Loucy (cell line): Measurements from ENCODE around the gene TRABD2B.

Source experiments
- H2AFZ ChIP-seq: fragments of 200-600 bp; sonication (generic); 2 replicates; pipeline ENCODE4 v1.6.0; 2016; ENCODE audit warnings: antibody characterized with exemption, mild to moderate bottlenecking, low read length, moderate library complexity
- H3F3A ChIP-seq: fragments of 200-600 bp; 2 replicates; pipeline ENCODE4 v1.6.0; 2016; ENCODE audit warnings: antibody characterized with exemption, low read depth, mild to moderate bottlenecking
- H3K27me3 ChIP-seq: fragments of 200-600 bp; sonication (generic); 2 replicates; pipeline ENCODE4 v1.6.1; 2014; ENCODE audit warnings: low read length, mild to moderate bottlenecking; ENCODE audit not compliant: insufficient read depth, poor library complexity, severe bottlenecking
- H3K36me3 ChIP-seq: fragments of 200-600 bp; sonication (generic); 2 replicates; pipeline ENCODE4 v1.6.1; 2016; ENCODE audit warnings: low read length; ENCODE audit not compliant: insufficient read depth
- H3K4me1 ChIP-seq: fragments of 200-600 bp; sonication (generic); 2 replicates; pipeline ENCODE4 v1.5.1; 2014; ENCODE audit warnings: low read length, mild to moderate bottlenecking; ENCODE audit not compliant: insufficient read depth, poor library complexity, severe bottlenecking
- H3K4me2 ChIP-seq: fragments of 200-600 bp; sonication (generic); 2 replicates; pipeline ENCODE4 v1.6.0; 2014; ENCODE audit warnings: antibody characterized with exemption, low read length, low read depth, mild to moderate bottlenecking; ENCODE audit not compliant: poor library complexity, severe bottlenecking
- H3K4me3 ChIP-seq: fragments of 200-600 bp; sonication (generic); 2 replicates; pipeline ENCODE4 v1.5.1; 2014; ENCODE audit warnings: low read length, mild to moderate bottlenecking, mixed read lengths; ENCODE audit not compliant: poor library complexity, severe bottlenecking
- H3K79me2 ChIP-seq: fragments of 200-600 bp; sonication (generic); 2 replicates; pipeline ENCODE4 v1.6.1; 2014; ENCODE audit warnings: low read length; ENCODE audit not compliant: insufficient read depth
- H3K9ac ChIP-seq: fragments of 200-600 bp; sonication (generic); 2 replicates; pipeline ENCODE4 v1.6.0; 2014; ENCODE audit warnings: mild to moderate bottlenecking, low read depth, low read length, moderate library complexity; ENCODE audit not compliant: poor library complexity, severe bottlenecking
- H3K9me2 ChIP-seq: fragments of 200-600 bp; sonication (generic); replicated peaks from 2 replicates; pipeline ENCODE4 v1.6.1; 2016; ENCODE audit warnings: low read depth, low read length, mixed read lengths
- H3K9me3 ChIP-seq: fragments of 200-600 bp; sonication (generic); 2 replicates; pipeline ENCODE4 v1.6.1; 2014; ENCODE audit warnings: mild to moderate bottlenecking, antibody characterized with exemption, low read length, low read depth; ENCODE audit not compliant: insufficient read depth
- H4K20me1 ChIP-seq: fragments of 200-600 bp; sonication (generic); 2 replicates; pipeline ENCODE4 v1.6.0; 2014; ENCODE audit warnings: antibody characterized with exemption, low read length, mild to moderate bottlenecking; ENCODE audit not compliant: insufficient read depth, poor library complexity, severe bottlenecking
- CTCF ChIP-seq: fragments of 200-600 bp; sonication (generic); conservative IDR thresholded peaks from 2 replicates; pipeline ENCODE4 v1.5.1; 2014; ENCODE audit warnings: mild to moderate bottlenecking, antibody characterized with exemption, low read length
- EZH2phosphoT487 ChIP-seq: fragments of 200-600 bp; IDR thresholded peaks from 2 replicates; pipeline ENCODE4 v1.6.1; 2018; ENCODE audit warnings: antibody characterized with exemption, mild to moderate bottlenecking, moderate library complexity, borderline replicate concordance

Gene TRABD2B

GRCh38 chr1:47890779-47891178, 106.4 kb downstream of the TRABD2B start:
- Histone ChIP-seq H2AFZ (no peak overlapping the region), H3K9me2 (no peaks in the 10 kb centered on the region), H3K27me3 (no peaks in the 10 kb centered on the region), H3K4me1 (no peaks in the 10 kb centered on the region), H3K9me3 (no peaks in the 10 kb centered on the region), H3K79me2 (no peaks in the 10 kb centered on the region), H3F3A (no peaks in the 10 kb centered on the region), H3K36me3 (no peaks in the 10 kb centered on the region), H3K4me3 (no peak overlapping the region), H3K9ac (no peak overlapping the region), H4K20me1 (no peaks in the 10 kb centered on the region), H3K4me2 (no peak overlapping the region)
- TF ChIP-seq CTCF: no peak
- TF ChIP-seq EZH2phosphoT487: no peak

GRCh38 chr1:47888294-47888629, 108.9 kb downstream of the TRABD2B start:
- H3K9ac ChIP-seq: no peak overlapping the region
- H3K36me3 ChIP-seq: no peaks in the 10 kb centered on the region
- H4K20me1 ChIP-seq: no peaks in the 10 kb centered on the region
- no peak overlapping the region for H2AFZ ChIP-seq
- H3K9me2 ChIP-seq: no peaks in the 10 kb centered on the region
- no peak overlapping the region for H3K4me2 ChIP-seq
- no peaks in the 10 kb centered on the region for H3K4me1 ChIP-seq
- no peaks in the 10 kb centered on the region for H3K79me2 ChIP-seq
- no peaks in the 10 kb centered on the region for H3K27me3 ChIP-seq
- H3F3A ChIP-seq: no peaks in the 10 kb centered on the region
- H3K4me3 ChIP-seq: no peak overlapping the region
- no peaks in the 10 kb centered on the region for H3K9me3 ChIP-seq
- TF ChIP-seq CTCF: no peak
- TF ChIP-seq EZH2phosphoT487: no peak

- H3K36me3 ChIP-seq: no peaks in the 10 kb centered on the region
- no peaks in the 10 kb centered on the region for H3K27me3 ChIP-seq
- H3F3A ChIP-seq: no peaks in the 10 kb centered on the region
- no peaks in the 10 kb centered on the region for H3K4me1 ChIP-seq
- H3K4me2 ChIP-seq: no peak overlapping the region
- no peaks in the 10 kb centered on the region for H3K79me2 ChIP-seq
- TF ChIP-seq EZH2phosphoT487 (no peak), CTCF (no peak)
- no peak overlapping the region for H3K4me3 ChIP-seq
- no peaks in the 10 kb centered on the region for H3K9me2 ChIP-seq
- no peaks in the 10 kb centered on the region for H4K20me1 ChIP-seq
- H3K9ac ChIP-seq: no peak overlapping the region
- no peaks in the 10 kb centered on the region for H3K9me3 ChIP-seq
- H2AFZ ChIP-seq: no peak overlapping the region
Observed at GRCh38 chr1:47887475-47888293, 109.5 kb downstream of the TRABD2B start.
